GM12878 (cell line): ENCODE results near the gene KRT222. TPM values are rescaled to one million over a fixed set of nuclear protein-coding genes. Genes with fewer than 3 reads are reported as not detected.

Experiments used
- ATF2 ChIP-seq: IDR thresholded peaks from 2 replicates; pipeline ENCODE4 v1.6.1; 2012; ENCODE audit warnings: low read length, inconsistent platforms
- CBFB ChIP-seq: IDR thresholded peaks from 2 replicates; pipeline ENCODE4 v1.6.1; 2016; ENCODE audit warnings: antibody characterized with exemption, low read depth
- CEBPB ChIP-seq, 2 experiments: fragments of 150-350 bp in 1 of 2; IDR thresholded peaks; 2 replicates each; pipeline ENCODE4 v1.6.1; 2012 to 2014; ENCODE audit warnings: low read depth in 2 of 2, low read length in 2 of 2, borderline replicate concordance in 1 of 2, inconsistent platforms in 1 of 2
- DPF2 ChIP-seq: fragments of 450-650 bp; IDR thresholded peaks from 2 replicates; pipeline ENCODE4 v1.6.1; 2017; ENCODE audit warnings: mild to moderate bottlenecking
- E2F4 ChIP-seq: IDR thresholded peaks from 2 replicates; pipeline ENCODE4 v1.6.1; 2012; ENCODE audit warnings: low read depth, low read length, improper control_type of control experiment
- E2F8 ChIP-seq: fragments of 450-650 bp; IDR thresholded peaks from 2 replicates; pipeline ENCODE4 v1.6.1; 2018; ENCODE audit warnings: mild to moderate bottlenecking, low read depth, moderate library complexity; ENCODE audit not compliant: partially characterized antibody
- E4F1 ChIP-seq: fragments of 450-650 bp; IDR thresholded peaks from 2 replicates; pipeline ENCODE4 v1.6.1; 2018; ENCODE audit warnings: borderline replicate concordance, mild to moderate bottlenecking; ENCODE audit not compliant: partially characterized antibody
- GABPA ChIP-seq: IDR thresholded peaks from 2 replicates; pipeline ENCODE4 v1.6.1; 2014; ENCODE audit warnings: antibody characterized with exemption, low read depth, mild to moderate bottlenecking, inconsistent platforms
- HCFC1 ChIP-seq: fragments of 150-350 bp; IDR thresholded peaks from 2 replicates; pipeline ENCODE4 v1.6.1; 2014; ENCODE audit warnings: low read length
- KDM1A ChIP-seq: fragments of 200-600 bp; sonication (generic); IDR thresholded peaks from 2 replicates; pipeline ENCODE4 v1.6.1; 2016; ENCODE audit warnings: borderline replicate concordance
- MTA3 ChIP-seq: IDR thresholded peaks from 2 replicates; pipeline ENCODE4 v1.6.1; 2012; ENCODE audit warnings: low read length, inconsistent platforms, borderline replicate concordance
- MYC ChIP-seq: IDR thresholded peaks from 2 replicates; pipeline ENCODE4 v1.6.1; 2011; ENCODE audit warnings: mild to moderate bottlenecking, low read length, moderate library complexity, inconsistent platforms; ENCODE audit not compliant: insufficient read depth, insufficient replicate concordance, insufficient read length, severe bottlenecking
- NFYB ChIP-seq: IDR thresholded peaks from 2 replicates; pipeline ENCODE4 v1.6.1; 2011; ENCODE audit warnings: low read depth, mild to moderate bottlenecking, low read length, improper control_type of control experiment, moderate library complexity; ENCODE audit not compliant: insufficient read depth
- PRDM15 ChIP-seq: fragments of 450-650 bp; formaldehyde crosslinking; IDR thresholded peaks from 2 replicates; pipeline ENCODE4 v1.4.0; 2020; ENCODE audit warnings: mild to moderate bottlenecking, moderate library complexity
- RFX5 ChIP-seq: IDR thresholded peaks from 2 replicates; pipeline ENCODE4 v1.6.1; 2011; ENCODE audit warnings: low read depth, low read length, improper control_type of control experiment
- SIX5 ChIP-seq: IDR thresholded peaks from 2 replicates; pipeline ENCODE4 v1.6.1; 2011; ENCODE audit warnings: mild to moderate bottlenecking, low read depth, low read length, moderate library complexity; ENCODE audit not compliant: severe bottlenecking
- ZNF207 ChIP-seq: fragments of 450-650 bp; IDR thresholded peaks from 2 replicates; pipeline ENCODE4 v1.6.1; 2014; ENCODE audit warnings: antibody characterized with exemption, mild to moderate bottlenecking, borderline replicate concordance
- polyA plus RNA-seq, 11 experiments: library from polyadenylated mRNA; depleted of rRNA in 4 of 11; unstranded in 6 of 11; stranded (reverse) in 5 of 11; fragments of >200 nt; fragmentation: Nextera tagmentation in 4 of 11; fragmentation: Illumina TruSeq in 1 of 11; extraction: Ambion mirVana in 4 of 11; extraction: Trizol in 1 of 11; gene quantifications; 1 replicate in 1 of 11; 2 replicates in 10 of 11; pipeline versions ENCODE4 v1.2.1 to v1.2.3, GENCODE V29; 2011 to 2016; ENCODE audit warnings: inconsistent platforms in 2 of 11, missing spikeins in 2 of 11, low read depth in 1 of 11
- total RNA-seq, 4 experiments: library from RNA; depleted of rRNA in 3 of 4; stranded (reverse); fragments of >200 nt in 3 of 4; fragmentation: Illumina TruSeq in 1 of 4; extraction: Trizol in 1 of 4; gene quantifications; 2 replicates each; pipeline versions ENCODE4 v1.2.1 to v1.2.3, GENCODE V29; 2013 to 2021

Gene KRT222
- total and polyA plus RNA-seq, 10 of the 15 experiments (the other 5 are each of a cell fraction or from before 2014, with no cell fraction given) = 0.21 to 6.4 (median 0.54) TPM; not detected in 1

GRCh38 chr17:40647624-40648383, 17.2 kb downstream of the KRT222 start, which contains the start of gene SMARCE1 (continued):
- TF ChIP-seq E4F1 (peak; percentile 35), KDM1A (no peak), ZNF207 (peak; percentile 73; the same call in 1 of the 2 replicates), E2F4 (no peak), DPF2 (peak; percentile 7; the same call in 1 of the 2 replicates), GABPA (peak; percentile 22; the same call in 1 of the 2 replicates), NFYB (no peak), ATF2 (no peak), MYC (peak; percentile 24), CBFB (no peak), PRDM15 (CRISPR knock-in tag) (no peak), E2F8 (peak; percentile 83), CEBPB (IDR thresholded peaks at IDR 0.05; ENCODE audit: borderline replicate concordance in 1 of 2, low read depth in 2 of 2, low read length in 2 of 2) (no peak), MTA3 (no peak), SIX5 (no peak), HCFC1 (peak; percentile 57; the same call in 1 of the 2 replicates), RFX5 (no peak)
